OCI-LY3 (cell line): ENCODE data around the gene HPS6.

Experiments
- H2AFZ ChIP-seq: fragments of 200-600, 300-600 bp; shearing (Covaris generic); 2 replicates; pipeline ENCODE4 v1.6.0; 2014; ENCODE audit warnings: antibody characterized with exemption, low read depth, low read length
- H3K27ac ChIP-seq: fragments of 200-600, 300-600 bp; sonication (generic); 2 replicates; pipeline ENCODE4 v1.5.1; 2014; ENCODE audit warnings: mild to moderate bottlenecking, low read length, moderate library complexity, mixed read lengths
- H3K27me3 ChIP-seq: fragments of 200-600, 300-600 bp; sonication (generic); 2 replicates; pipeline ENCODE4 v1.6.1; 2014; ENCODE audit warnings: low read depth, low read length, mixed read lengths
- H3K36me3 ChIP-seq: fragments of 200-600, 300-600 bp; sonication (generic); replicated peaks from 2 replicates; pipeline ENCODE3; 2014; ENCODE audit warnings: low read depth, low read length, mixed read lengths
- H3K4me1 ChIP-seq: fragments of 300-600, 200-600 bp; sonication (generic); 2 replicates; pipeline ENCODE4 v1.6.1; 2014; ENCODE audit warnings: low read length, mixed read lengths
- H3K4me2 ChIP-seq: fragments of 200-600, 300-600 bp; sonication (generic); 2 replicates; pipeline ENCODE4 v1.6.1; 2014; ENCODE audit warnings: low read length, mixed read lengths
- H3K4me3 ChIP-seq: fragments of 300-600, 200-600 bp; sonication (generic); 2 replicates; pipeline ENCODE4 v1.5.1; 2014; ENCODE audit warnings: antibody characterized with exemption, mild to moderate bottlenecking, low read length, moderate library complexity
- H3K79me2 ChIP-seq: fragments of 300-600, 200-600 bp; shearing (Covaris generic); 2 replicates; pipeline ENCODE4 v1.6.1; 2014; ENCODE audit warnings: mild to moderate bottlenecking, low read length, mixed read lengths
- H3K9ac ChIP-seq: fragments of 300-600, 200-600 bp; shearing (Covaris generic); 2 replicates; pipeline ENCODE4 v1.6.0; 2014; ENCODE audit warnings: mild to moderate bottlenecking, low read length, moderate library complexity
- H3K9me3 ChIP-seq: fragments of 200-600, 300-600 bp; shearing (Covaris generic); 2 replicates; pipeline ENCODE4 v1.6.1; 2014; ENCODE audit warnings: low read length, mixed read lengths; ENCODE audit not compliant: insufficient read depth
- H4K20me1 ChIP-seq: fragments of 200-600, 300-600 bp; sonication (generic); 2 replicates; pipeline ENCODE4 v1.6.1; 2016; ENCODE audit warnings: low read length, mixed read lengths; ENCODE audit not compliant: insufficient read depth
- EZH2phosphoT487 ChIP-seq: fragments of 200-600 bp; shearing (Covaris generic); IDR thresholded peaks from 2 replicates; pipeline ENCODE4 v1.6.1; 2018; ENCODE audit warnings: antibody characterized with exemption, mixed run types, low read depth
- TF ChIP-seq, protein P1 (sequence below): fragments of 200-600, 300-600 bp; sonication (generic); IDR thresholded peaks from 2 replicates; pipeline ENCODE4 v1.5.1; 2014; ENCODE audit warnings: antibody characterized with exemption, low read length, low read depth

Gene HPS6

GRCh38 chr10:102066399-102067088, 1.4 kb downstream of the HPS6 start:
- Histone ChIP-seq H3K79me2 (peaks cover 16% of the 10 kb centered on the region), H3K27me3 (no peaks in the 10 kb centered on the region), H3K9me3 (no peaks in the 10 kb centered on the region), H3K9ac (peak overlapping the region; percentile 65), H2AFZ (no peak overlapping the region), H4K20me1 (no peaks in the 10 kb centered on the region), H3K4me3 (peak overlapping the region; percentile 79), H3K36me3 (no peaks in the 10 kb centered on the region), H3K4me1 (peaks cover 13% of the 10 kb centered on the region), H3K27ac (no peak overlapping the region), H3K4me2 (peak overlapping the region; percentile 97)
- TF ChIP-seq, protein P1, sequence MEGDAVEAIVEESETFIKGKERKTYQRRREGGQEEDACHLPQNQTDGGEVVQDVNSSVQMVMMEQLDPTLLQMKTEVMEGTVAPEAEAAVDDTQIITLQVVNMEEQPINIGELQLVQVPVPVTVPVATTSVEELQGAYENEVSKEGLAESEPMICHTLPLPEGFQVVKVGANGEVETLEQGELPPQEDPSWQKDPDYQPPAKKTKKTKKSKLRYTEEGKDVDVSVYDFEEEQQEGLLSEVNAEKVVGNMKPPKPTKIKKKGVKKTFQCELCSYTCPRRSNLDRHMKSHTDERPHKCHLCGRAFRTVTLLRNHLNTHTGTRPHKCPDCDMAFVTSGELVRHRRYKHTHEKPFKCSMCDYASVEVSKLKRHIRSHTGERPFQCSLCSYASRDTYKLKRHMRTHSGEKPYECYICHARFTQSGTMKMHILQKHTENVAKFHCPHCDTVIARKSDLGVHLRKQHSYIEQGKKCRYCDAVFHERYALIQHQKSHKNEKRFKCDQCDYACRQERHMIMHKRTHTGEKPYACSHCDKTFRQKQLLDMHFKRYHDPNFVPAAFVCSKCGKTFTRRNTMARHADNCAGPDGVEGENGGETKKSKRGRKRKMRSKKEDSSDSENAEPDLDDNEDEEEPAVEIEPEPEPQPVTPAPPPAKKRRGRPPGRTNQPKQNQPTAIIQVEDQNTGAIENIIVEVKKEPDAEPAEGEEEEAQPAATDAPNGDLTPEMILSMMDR: no peak
- TF ChIP-seq EZH2phosphoT487: no peak

DNA sequence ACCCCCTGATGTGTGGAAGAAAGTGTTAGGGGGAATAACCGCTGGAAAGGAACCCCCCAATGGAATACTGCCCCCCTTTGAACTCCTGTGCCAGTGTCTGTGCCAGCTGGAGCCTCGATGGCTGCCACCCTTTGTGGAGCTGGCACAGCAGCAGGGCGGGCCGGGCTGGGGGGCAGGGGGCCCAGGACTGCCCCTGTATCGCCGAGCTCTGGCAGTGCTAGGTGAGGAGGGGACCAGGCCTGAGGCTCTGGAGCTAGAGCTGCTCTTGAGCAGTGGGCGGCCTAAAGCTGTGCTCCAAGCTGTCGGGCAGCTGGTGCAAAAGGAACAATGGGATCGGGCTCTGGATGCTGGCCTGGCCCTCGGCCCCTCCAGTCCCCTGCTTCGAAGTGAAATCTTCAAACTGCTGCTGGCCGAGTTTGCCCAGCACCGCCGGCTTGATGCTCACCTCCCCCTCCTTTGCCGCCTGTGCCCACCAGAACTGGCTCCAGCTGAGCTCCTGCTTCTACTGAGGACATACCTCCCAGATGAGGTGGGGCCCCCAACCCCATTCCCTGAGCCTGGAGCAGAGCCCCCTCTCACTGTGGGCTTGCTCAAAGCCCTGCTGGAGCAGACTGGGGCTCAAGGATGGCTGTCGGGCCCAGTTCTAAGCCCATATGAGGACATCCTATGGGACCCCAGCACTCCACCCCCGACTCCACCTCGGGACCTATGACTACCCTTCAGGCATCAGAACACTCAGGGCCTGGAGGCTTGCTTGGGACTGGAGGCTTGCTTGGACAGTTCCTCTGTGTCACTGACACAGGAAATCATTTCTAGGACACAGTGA, 2.2 kb downstream of the HPS6 start:
- Histone ChIP-seq H3K4me3 (no peak overlapping the region), H3K4me2 (no peak overlapping the region), H3K4me1 (peaks cover 13% of the 10 kb centered on the region), H3K27ac (no peak overlapping the region), H3K9me3 (no peaks in the 10 kb centered on the region), H3K36me3 (no peaks in the 10 kb centered on the region), H3K9ac (no peak overlapping the region), H4K20me1 (no peaks in the 10 kb centered on the region), H3K27me3 (no peaks in the 10 kb centered on the region), H2AFZ (no peak overlapping the region), H3K79me2 (peaks cover 16% of the 10 kb centered on the region)
- no peak for TF ChIP-seq EZH2phosphoT487
- TF ChIP-seq, protein P1: no peak

DNA sequence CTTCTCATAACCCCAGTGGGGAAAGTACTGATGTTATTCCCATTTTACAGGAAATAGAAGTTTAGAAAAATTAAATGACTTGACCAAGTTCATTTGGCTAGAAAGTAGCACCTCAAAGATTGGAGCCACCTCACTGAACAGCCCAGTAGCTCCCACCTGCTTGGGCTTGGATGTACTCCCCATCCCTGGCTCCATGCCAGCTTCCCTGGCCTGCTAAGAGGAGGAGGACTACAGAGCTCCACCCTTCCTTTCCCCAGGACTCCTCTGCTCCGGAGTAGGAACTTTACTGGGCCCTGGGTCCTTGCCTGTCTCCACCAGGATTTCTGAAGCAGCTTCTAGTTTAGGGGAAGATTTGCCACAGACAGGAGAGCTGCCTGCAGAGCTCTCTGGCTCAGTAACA, 3.1 kb downstream of the HPS6 start:
- no peaks in the 10 kb centered on the region for H4K20me1 ChIP-seq
- TF ChIP-seq, protein P1: no peak
- TF ChIP-seq EZH2phosphoT487: no peak
- H3K4me2 ChIP-seq: no peak overlapping the region

GRCh38 chr10:102069071-102069470, 3.9 kb downstream of the HPS6 start:
- Histone ChIP-seq H3K4me2 (no peak overlapping the region), H3K27me3 (no peaks in the 10 kb centered on the region), H2AFZ (no peak overlapping the region), H3K27ac (no peak overlapping the region), H3K36me3 (no peaks in the 10 kb centered on the region), H3K4me1 (peaks cover 13% of the 10 kb centered on the region), H3K79me2 (peaks cover 16% of the 10 kb centered on the region), H4K20me1 (no peaks in the 10 kb centered on the region), H3K9me3 (no peaks in the 10 kb centered on the region), H3K9ac (no peak overlapping the region), H3K4me3 (no peak overlapping the region)
- no peak for TF ChIP-seq EZH2phosphoT487
- TF ChIP-seq, protein P1: no peak

More for the DNA sequence above, 3.1 kb downstream of the HPS6 start:
- H3K27ac ChIP-seq: no peak overlapping the region
- H3K27me3 ChIP-seq: no peaks in the 10 kb centered on the region
- no peak overlapping the region for H3K4me3 ChIP-seq
- H3K9me3 ChIP-seq: no peaks in the 10 kb centered on the region
- H3K36me3 ChIP-seq: no peaks in the 10 kb centered on the region
- peaks cover 13% of the 10 kb centered on the region for H3K4me1 ChIP-seq
- peaks cover 16% of the 10 kb centered on the region for H3K79me2 ChIP-seq
- no peak overlapping the region for H2AFZ ChIP-seq
- no peak overlapping the region for H3K9ac ChIP-seq
